GM18867 (cell line): ENCODE measurements around the gene INCA1.

Source experiments
- ATAC-seq: cut with Tn5 transposase; IDR thresholded peaks from one replicate; pipeline ENCODE4 v1.9.1; 2021; ENCODE audit warnings: mild to moderate bottlenecking, moderate library complexity; ENCODE audit not compliant: unreplicated experiment

The INCA1 gene

DNA sequence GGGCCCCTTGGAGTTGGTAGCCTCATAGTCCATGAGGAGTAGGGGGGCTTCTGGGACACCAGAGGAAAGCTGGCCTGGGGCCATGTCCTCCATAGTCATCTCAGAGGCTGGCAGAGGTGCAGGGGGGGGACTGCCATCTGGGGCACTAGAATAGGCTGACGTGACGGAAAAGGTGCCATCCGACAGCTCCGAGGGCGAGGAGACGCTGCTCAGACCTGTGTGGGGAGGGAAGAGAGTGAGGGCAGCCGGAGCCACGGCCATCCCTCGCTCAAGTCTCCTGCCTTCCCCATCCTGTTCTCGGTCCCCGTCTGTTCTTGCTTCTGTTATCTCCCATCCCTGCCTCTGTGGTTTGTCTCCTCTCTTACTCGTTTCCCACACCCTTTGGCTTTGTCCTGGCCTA, 25.0 kb downstream of the INCA1 start:
- no peak for ATAC-seq

DNA sequence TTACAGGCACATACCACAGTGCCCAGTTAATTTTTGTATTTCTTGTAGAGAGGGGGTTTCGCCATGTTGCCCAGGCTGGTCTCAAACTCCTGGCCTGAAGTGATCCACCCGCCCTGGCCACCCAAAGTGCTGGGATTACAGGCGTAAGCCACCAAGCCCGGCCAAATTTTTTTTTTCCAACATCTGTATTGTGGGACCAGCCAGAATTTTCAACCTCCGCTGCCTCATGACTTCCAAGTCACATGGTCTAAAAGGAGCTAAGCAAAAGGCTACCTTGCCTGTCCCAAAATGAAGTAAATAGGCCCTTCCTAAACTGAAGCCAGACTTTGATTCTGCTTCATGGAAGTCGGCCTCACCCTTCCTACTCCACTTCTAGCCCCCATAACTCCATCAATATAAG, 25.5 kb downstream of the INCA1 start:
- ATAC-seq = no peak

DNA sequence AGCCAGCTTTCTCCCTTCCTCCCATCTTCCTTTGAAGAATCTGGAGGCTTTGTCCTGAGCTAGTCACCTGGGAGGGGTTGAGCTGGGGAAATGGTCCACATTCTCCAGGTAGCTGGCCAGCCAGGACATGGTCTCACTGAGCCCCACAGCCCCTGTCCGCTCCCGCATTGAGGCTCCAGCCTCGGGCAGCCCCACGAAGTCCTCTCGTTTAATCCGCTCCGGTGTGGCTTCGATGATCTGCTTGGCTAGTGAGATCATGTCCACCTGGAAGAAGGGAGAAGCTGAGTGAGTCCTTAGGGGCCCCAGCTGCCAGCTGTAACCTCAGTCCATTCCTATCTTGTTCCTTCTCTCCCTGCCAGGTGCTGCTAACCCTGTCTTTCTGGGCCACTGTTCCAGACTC, 27.0 kb downstream of the INCA1 start:
- no peak for ATAC-seq

GRCh38 chr17:4969551-4970173, 27.7 kb downstream of the INCA1 start:
- no peak for ATAC-seq

DNA sequence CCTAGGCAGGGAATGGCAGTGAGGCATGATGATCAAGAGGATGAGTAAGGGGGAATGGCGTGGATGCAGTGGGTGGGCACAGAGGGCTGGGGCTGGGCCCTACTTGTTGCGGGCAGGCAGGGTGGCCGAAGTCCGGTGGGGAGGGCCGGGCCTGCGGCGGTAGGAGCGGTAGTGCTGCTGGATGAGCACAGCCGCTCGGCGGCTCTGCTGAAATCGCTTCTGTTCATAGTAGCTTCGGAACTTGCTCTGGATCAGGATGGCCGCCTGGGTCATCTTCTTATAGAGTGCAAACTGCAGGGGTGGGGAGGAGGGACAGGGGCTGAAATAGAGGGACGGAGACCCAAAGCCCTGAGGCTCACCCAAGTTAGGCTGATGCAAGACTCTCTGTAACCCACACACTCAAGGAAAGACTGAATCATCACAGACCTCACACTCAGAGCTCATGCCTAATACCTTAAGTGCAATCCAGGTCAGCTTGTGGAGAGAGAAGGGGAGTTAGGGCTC, 28.2 kb downstream of the INCA1 start:
- ATAC-seq = no peak

DNA sequence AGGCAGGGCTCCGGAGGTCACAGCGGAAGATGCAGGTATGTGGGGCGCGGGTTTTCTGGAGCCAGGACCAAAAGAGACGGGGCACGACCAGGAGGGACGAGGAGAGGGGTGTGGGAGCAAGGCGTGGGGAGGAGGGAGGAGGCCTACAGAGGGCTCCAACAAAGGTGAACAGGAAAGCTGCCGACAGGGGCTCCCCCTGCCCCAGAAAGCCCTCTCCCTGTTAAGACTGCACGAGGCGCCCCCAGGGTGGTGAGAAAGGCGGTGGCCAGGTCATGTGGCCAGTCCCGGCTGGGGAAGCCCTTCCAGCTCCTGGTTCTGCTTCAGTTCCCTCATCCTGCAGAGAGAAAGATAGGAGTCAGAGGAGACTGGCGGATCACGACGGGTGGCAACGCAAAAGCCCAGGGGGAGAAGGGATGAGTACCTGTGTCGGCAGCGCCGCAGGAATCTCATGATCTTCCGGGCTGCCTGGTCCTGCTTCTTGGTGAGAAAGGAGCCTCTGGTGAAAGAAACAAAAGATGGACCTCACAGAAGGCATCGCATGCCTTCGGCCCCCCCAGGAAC, 28.8 kb downstream of the INCA1 start:
- ATAC-seq = no peak

DNA sequence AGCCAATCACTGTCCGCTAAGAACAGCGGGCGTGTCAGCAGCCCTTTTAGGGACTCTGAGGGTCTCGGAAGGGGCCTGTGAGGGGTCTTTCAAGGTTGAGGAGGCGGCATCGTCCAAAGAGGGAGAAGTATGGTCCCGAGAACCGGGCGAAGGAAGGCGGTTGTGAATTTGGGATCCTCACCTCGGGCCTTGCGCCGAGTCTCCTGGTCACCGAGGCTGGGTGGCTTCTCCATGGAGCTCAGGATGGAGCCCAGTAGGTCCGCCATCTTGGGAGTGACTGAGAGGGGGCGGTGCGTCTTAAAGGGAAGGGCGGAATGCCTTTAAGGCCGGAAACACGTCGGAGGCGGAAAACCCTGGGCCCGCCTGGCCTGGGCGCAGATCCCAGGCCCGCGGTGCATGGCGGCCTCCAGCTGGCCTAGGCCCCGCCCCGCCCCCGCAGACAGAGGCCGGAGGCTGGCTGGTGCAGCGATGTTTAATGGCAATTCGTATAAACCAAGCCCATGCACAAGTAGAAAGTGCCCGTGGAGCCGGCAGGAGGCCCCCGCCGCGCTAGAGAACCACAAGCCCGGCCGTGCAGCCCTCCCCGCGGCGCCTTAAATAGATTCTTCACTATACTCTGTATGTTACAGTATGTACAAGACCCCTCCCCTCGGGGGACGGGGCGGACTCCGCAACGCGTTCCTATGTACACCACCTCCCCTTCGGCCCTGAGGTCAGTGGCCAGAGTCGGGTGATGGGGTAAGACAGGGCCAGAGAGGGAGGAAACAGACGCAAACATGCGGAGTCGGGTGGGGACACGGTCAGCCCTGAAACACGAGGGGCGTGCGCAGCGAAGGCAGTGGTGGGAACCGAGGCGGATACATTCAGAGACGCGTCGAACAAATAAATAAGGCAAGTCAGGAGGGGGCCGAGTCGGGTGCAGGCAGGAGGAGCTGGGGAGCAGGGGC, 29.5 kb downstream of the INCA1 start, which contains the start of gene SPAG7:
Gene SPAG7, minus strand, starts transcription at position 279 of the 947 bp plus-strand sequence. Its CDS starts 13 bp downstream, at position 266.
- peak; percentile 52 for ATAC-seq

DNA sequence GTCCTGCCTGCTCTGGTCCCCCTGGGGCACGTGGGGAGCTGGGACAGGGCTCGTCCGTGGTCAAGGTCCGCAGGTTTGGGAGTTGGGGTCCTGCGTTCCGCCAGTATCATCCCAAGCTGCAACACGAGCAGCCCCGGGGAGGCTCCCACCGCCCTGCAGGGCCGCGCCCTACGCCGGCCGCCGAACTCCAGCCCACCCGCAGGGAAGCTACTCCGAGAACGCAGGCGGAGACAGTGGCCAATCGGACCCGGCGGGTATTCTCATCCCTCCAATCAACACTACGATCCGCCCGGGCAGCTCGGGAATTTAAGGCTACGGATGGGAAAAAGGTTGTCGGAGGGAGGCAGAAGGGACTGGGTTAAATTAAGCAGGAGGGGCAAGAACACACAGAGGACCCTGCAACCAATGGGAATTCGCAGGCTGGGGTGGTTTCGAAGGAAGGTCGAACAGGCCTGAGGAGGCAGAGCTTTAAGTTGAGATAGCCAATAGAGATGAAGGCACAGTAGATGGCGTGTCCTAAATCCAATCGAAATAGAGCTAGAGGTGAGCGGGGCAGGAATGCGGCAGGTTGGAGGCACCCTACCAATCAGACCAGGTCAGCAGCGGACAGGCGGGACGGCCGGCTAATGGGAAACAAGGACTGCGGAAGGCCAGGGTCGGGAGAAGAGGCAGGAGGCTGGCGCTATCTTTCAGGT, 30.3 kb downstream of the INCA1 start:
- peak; percentile 79 for ATAC-seq

DNA sequence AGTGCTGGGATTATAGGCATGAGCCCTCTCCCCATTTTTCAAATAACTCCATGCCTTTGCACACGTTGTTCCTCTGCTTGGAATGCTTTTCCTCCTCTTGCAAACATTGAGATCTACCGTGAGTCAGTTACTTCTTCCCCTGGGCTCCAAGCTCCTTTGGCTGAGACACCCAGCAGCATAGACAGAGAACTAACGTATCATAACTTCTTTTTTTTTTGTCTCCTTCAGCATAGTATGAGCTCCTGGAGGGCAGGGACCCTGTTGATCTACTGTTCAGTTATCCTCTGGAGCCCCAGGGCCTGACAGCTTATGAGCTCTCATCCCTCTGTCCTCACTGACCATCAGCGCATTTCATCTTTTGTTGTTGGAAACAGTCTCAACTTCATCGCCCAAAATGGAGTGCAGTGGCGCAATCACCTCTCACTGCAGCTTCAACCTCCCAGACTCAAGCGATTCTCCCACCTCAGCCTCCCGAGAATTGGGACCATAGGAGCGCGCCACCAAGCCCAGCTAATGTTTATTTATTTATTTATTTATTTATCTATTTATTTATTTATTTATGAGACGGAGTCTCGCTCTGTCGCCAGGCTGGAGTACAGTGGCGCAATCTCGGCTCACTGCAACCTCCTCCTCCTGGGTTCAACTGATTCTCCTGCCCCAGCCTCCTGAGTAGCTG, 31.9 kb downstream of the INCA1 start:
- no peak for ATAC-seq

DNA sequence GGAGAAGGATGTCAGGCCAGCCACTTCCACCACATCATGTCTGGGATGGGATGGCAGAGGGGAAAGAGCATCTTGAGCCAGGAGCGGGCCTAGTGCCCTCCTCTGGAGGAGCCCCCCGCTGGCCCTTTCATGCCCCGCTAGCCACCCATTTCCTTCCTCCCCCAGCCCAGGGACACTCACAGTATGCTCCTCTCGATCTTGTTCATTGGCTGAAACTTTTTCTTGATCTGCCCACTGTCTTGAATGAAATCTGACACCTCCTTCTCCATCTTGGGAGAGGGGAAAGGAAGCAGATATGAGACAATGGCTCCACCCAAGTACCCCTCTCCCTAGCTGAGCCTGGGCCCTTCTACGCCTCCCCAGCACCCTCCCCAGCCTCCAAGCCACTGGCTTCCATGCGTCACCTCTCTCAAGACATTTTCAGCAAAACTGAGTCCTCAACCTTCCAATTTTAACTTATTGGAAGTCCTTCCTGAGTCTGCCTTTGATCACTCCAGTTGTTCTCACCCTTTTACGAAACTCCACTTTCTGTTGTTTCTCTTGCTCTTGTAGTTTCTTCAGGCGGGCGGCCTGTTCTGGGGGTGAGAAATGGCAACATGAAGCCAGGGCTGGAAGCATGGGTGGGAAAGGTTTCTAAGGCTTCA, 36.9 kb downstream of the INCA1 start:
- ATAC-seq = no peak

DNA sequence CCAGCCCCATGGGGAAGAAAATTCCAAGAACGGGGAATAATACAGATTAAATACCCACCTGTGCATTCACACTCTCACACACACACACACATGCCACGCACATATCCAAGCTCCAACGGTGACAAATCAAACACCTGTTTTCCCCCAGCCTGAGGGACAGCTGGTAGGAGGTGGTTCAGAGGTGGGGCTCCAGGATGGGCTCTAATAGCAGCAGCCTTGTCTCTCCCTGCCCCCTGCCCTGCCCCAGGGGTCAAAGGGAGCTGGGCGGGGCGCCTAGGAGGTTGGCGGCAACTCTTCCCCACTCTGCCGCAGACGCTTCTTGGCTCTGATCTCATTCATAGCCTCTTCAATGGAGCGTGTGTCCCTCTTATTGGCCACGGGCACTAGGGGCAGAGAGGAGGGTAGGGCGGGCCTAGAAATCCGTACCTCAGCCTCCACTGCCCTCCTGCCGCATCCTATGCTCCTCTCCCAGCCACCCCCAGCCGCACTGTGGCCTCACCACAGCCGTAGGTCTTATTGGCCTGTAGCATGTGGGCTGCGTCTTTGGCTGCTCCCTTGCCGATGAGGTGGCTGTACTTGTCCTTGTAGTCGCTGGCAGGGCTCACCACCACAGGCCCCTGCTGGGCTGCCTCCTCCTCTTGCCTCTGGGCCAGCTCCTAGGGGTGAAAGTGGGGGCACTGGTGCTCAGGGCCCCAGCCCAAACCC, 37.9 kb downstream of the INCA1 start:
- ATAC-seq = no peak

DNA sequence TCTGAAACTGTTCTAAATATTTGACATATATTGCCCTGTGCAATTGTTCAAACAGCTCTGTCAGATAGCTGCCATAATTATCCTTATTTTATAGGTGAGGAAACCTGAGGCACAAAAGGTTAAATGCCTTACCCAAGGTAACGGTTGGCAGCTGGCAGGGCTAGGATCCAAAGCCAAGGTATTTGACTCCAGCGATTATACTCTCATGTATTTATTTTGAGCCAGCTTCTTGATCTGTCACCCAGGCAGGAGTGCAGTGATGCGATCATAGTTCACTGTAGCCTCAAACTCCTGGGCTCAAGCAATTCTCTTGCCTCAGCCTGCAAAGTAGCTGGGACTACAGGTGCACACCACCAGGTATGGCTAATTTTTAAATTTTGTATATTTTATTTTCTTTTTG, 39.2 kb downstream of the INCA1 start:
- ATAC-seq = no peak

- ATAC-seq = no peak
These were observed 40.7 kb downstream of the INCA1 start for GRCh38 chr17:4956493-4957061.

- no peak for ATAC-seq
These were observed 42.2 kb downstream of the INCA1 start for GRCh38 chr17:4955091-4955490.

- ATAC-seq = no peak
These were observed 43.8 kb downstream of the INCA1 start for GRCh38 chr17:4953451-4953961.

DNA sequence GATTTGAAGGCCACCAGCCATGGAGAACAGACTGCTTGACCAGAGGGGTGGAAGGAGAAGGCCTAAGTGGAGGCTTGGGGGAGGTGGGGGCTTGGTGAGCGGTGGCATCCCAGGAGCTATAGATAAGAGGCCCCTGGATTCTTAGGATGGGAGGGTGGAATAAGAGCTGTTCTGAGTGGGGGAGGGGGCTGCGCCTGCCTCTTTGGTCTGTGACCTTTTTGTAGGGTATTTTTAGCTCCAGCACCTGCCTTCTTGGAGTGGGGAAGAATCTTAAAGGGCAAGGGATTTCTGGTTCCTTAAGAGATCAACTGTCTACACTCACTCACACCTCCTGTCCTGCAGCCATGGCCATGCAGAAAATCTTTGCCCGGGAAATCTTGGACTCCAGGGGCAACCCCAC, 45.8 kb downstream of the INCA1 start:
- no peak for ATAC-seq

GRCh38 chr17:4950746-4951204, 46.5 kb downstream of the INCA1 start, which contains the start of gene ENO3:
ENO3 (plus strand) TSS chr17:4951119; CDS start chr17:4951830, 711 bp downstream.
- ATAC-seq = no peak

GRCh38 chr17:4950075-4950745, 47.1 kb downstream of the INCA1 start:
- peak; percentile 2 for ATAC-seq
